Measurements from ENCODE around the gene ECT2L. TPM values are rescaled to one million over a fixed set of nuclear protein-coding genes. Genes with fewer than 3 reads are reported as not detected.

ECT2L gene
- total RNA-seq, 1 donor from 2014 or later: not detected

GRCh38 chr6:138849791-138850190, 53.9 kb downstream of the ECT2L start:
- FAIRE-seq (no peak), DNase-seq (ENCODE audit: low read depth) (no peak)
- no peaks in the 10 kb centered on the region for H3K36me3 ChIP-seq (ENCODE audit: control insufficient read depth, insufficient read depth, low read length)
- no peak overlapping the region for H3K4me3 ChIP-seq (ENCODE audit: low read depth, low read length)
- TF ChIP-seq CTCF (IDR thresholded peaks at IDR 0.05; ENCODE audit: insufficient read depth, low read length, severe bottlenecking): no peak
- H3K27me3 ChIP-seq (ENCODE audit: control insufficient read depth, insufficient read depth, low read length): no peaks in the 10 kb centered on the region

- Histone ChIP-seq H3K27me3 (ENCODE audit: control insufficient read depth, insufficient read depth, low read length) (no peaks in the 10 kb centered on the region), H3K4me3 (ENCODE audit: low read depth, low read length) (no peak overlapping the region), H3K36me3 (ENCODE audit: control insufficient read depth, insufficient read depth, low read length) (no peaks in the 10 kb centered on the region)
- DNase-seq (ENCODE audit: low read depth) (peak; percentile 20), FAIRE-seq (peak; percentile 32)
- TF ChIP-seq CTCF (IDR thresholded peaks at IDR 0.05; ENCODE audit: insufficient read depth, low read length, severe bottlenecking): no peak
Observed at GRCh38 chr6:138856654-138857053, 60.8 kb downstream of the ECT2L start.

GRCh38 chr6:138857775-138858174, 61.9 kb downstream of the ECT2L start:
- DNase-seq (ENCODE audit: low read depth): no peak
- Histone ChIP-seq H3K4me3 (ENCODE audit: low read depth, low read length) (no peak overlapping the region), H3K27me3 (ENCODE audit: control insufficient read depth, insufficient read depth, low read length) (no peaks in the 10 kb centered on the region), H3K36me3 (ENCODE audit: control insufficient read depth, insufficient read depth, low read length) (no peaks in the 10 kb centered on the region)
- TF ChIP-seq CTCF (IDR thresholded peaks at IDR 0.05; ENCODE audit: insufficient read depth, low read length, severe bottlenecking): no peak
- FAIRE-seq: no peak

- TF ChIP-seq CTCF (IDR thresholded peaks at IDR 0.05; ENCODE audit: insufficient read depth, low read length, severe bottlenecking): no peak
- FAIRE-seq (no peak), DNase-seq (ENCODE audit: low read depth) (no peak)
- no peaks in the 10 kb centered on the region for H3K36me3 ChIP-seq (ENCODE audit: control insufficient read depth, insufficient read depth, low read length)
- H3K27me3 ChIP-seq (ENCODE audit: control insufficient read depth, insufficient read depth, low read length): no peaks in the 10 kb centered on the region
- no peak overlapping the region for H3K4me3 ChIP-seq (ENCODE audit: low read depth, low read length)
Observed at GRCh38 chr6:138862456-138862855, 66.6 kb downstream of the ECT2L start.

- FAIRE-seq: no peak
- no peaks in the 10 kb centered on the region for H3K36me3 ChIP-seq (ENCODE audit: control insufficient read depth, insufficient read depth, low read length)
- no peak for DNase-seq (ENCODE audit: low read depth)
- H3K27me3 ChIP-seq (ENCODE audit: control insufficient read depth, insufficient read depth, low read length): no peaks in the 10 kb centered on the region
- no peak for TF ChIP-seq CTCF (IDR thresholded peaks at IDR 0.05; ENCODE audit: insufficient read depth, low read length, severe bottlenecking)
- H3K4me3 ChIP-seq (ENCODE audit: low read depth, low read length): no peak overlapping the region
Observed at GRCh38 chr6:138863321-138863720, 67.4 kb downstream of the ECT2L start.

- Histone ChIP-seq H3K36me3 (ENCODE audit: control insufficient read depth, insufficient read depth, low read length) (no peaks in the 10 kb centered on the region), H3K27me3 (ENCODE audit: control insufficient read depth, insufficient read depth, low read length) (no peaks in the 10 kb centered on the region), H3K4me3 (ENCODE audit: low read depth, low read length) (no peak overlapping the region)
- FAIRE-seq (no peak), DNase-seq (ENCODE audit: low read depth) (no peak)
- TF ChIP-seq CTCF (IDR thresholded peaks at IDR 0.05; ENCODE audit: insufficient read depth, low read length, severe bottlenecking): no peak
Observed at GRCh38 chr6:138864343-138864890, 68.5 kb downstream of the ECT2L start.

Data from bronchial epithelial cell (primary cell).